Motor neuron (in vitro differentiated cells): Measurements from ENCODE around the gene DNAI2. TPM values are rescaled to one million over a fixed set of nuclear protein-coding genes. Genes with fewer than 3 reads are reported as not detected.
A peak's percentile ranks its signal among the peaks of the same experiment; 100 is the strongest.
"Not testable (repeated sequence)": the region's sequence is repeated elsewhere in the genome, so short reads cannot be mapped to it uniquely, and the experiment has no call there.

Experiments used
- ATAC-seq, 8 experiments: fragments of 200-7000 bp; cut with Tn5 transposase; replicated peaks in 6 of 8; 2 replicates each; pipeline ENCODE4 v1.8.0; 2021; ENCODE audit warnings: mild to moderate bottlenecking in 8 of 8, moderate library complexity in 8 of 8
- H3K27ac ChIP-seq, 2 donors: fragments of 250-450 bp; sonication (Bioruptor Pico); 2 replicates each; pipeline ENCODE4 v1.9.0; 2021; ENCODE audit warnings: antibody characterized with exemption in 2 of 2, mild to moderate bottlenecking in 2 of 2, moderate library complexity in 1 of 2
- H3K4me1 ChIP-seq, 2 donors: fragments of 250-450 bp; sonication (Bioruptor Pico); replicated peaks in 1 of 2; 2 replicates each; pipeline ENCODE4 v1.6.1; 2021; ENCODE audit warnings: antibody characterized with exemption in 2 of 2, mild to moderate bottlenecking in 2 of 2, moderate library complexity in 1 of 2
- H3K4me3 ChIP-seq, 5 donors: fragments of 250-450 bp; sonication (Bioruptor Pico); 2 replicates each; pipeline ENCODE4 v1.9.0; 2021; ENCODE audit warnings: antibody characterized with exemption in 5 of 5, mild to moderate bottlenecking in 5 of 5, moderate library complexity in 4 of 5
- WGBS, 10 experiments: fragments of 450-650 bp; shearing (Covaris generic); methylation state at CpG; one replicate each; pipeline ENCODE4 v1.0.0; 2022; 5-methylcytosine and 5-hydroxymethylcytosine counted together
- in situ Hi-C, 9 experiments: fragments of 400-800 bp; cut with MboI; loops; one replicate each; pipeline ENCODE4 v1.15.0; 2021; ENCODE audit warnings: low sequenced_read_pairs in 9 of 9, low pct_unique_long_range_greater_than_20kb in 2 of 9; ENCODE audit not compliant: unreplicated experiment in 9 of 9
- total RNA-seq, 8 experiments: library from RNA; unstranded; fragments of 300-600 nt; gene quantifications; 2 replicates each; pipeline versions ENCODE4 v1.2.3 to v1.2.4, GENCODE V29; 2022

The DNAI2 gene
- total RNA-seq, 8 experiments from 2014 or later: 0.23 to 1.9 (median 0.36) TPM; not detected in 4

DNA sequence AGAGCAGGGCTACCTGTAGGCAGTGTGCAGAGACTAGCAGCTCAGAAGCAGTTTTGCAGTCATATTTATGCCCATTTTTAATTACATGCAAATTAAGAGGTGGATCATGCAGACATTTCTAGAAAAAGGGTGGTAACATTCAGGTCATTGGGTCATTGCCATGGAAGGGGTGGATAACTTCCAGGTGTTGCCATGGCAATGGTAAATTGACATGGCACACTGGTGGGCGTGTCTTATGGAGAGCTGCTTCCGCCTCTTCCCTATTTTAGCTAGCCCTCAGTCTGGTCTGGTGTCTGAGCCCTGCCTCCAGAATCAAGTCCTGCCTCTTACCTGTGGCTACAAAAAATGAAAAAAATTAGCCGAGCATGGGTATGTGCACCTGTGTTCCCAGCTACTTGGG is 2.8 kb upstream of the DNAI2 start:
- WGBS, 10 experiments: 31 to 100% (median 80%) methylated on average over 1 to 2 of the region's 3 CpGs; no CpG with 5 or more reads in 6 of the 10 experiments
- ATAC-seq: peak in 3 of 8 experiments; percentile 36 to 87 (median 40)
- in situ Hi-C loops: no loop called here
- Histone ChIP-seq H3K4me1 (peaks cover 35 to 43% of the 10 kb centered on the region in 2 donors), H3K4me3 (no peak overlapping the region), H3K27ac (no peak overlapping the region)

- no peak overlapping the region for H3K4me3 ChIP-seq
- no peak overlapping the region for H3K27ac ChIP-seq
Observed at GRCh38 chr17:74271901-74272561, 2.0 kb upstream of the DNAI2 start.

DNA sequence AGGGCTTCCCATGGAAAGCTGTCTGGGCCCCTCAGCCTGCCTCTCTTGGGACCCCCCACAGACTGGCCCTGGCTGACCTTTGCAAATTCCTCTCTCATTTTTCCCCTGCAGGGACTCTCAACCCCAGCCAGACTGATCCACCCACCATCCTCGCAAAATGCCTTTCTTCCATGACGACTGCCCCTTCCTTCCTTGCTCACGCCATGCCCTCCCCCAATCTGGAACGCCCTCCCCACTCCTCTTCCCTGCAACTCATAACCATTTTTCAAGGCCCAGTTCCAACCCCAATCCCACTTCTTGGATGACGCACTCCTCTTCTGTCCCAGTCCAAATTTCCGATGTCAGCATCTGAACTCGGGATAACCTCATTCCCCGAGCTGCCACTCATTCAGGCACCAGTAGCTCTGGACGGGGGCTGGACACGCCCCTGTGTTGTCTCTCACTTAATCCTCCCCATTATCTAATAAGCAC is 1.3 kb upstream of the DNAI2 start:
- peaks cover 43 to 56% of the 10 kb centered on the region in 2 donors for H3K4me1 ChIP-seq
- ATAC-seq: peak in 1 of 8 experiments; percentile 21
- H3K27ac ChIP-seq: no peak overlapping the region
- H3K4me3 ChIP-seq: no peak overlapping the region
- 67 to 93% (median 80%) methylated on average over 1 to 8 of the region's 10 CpGs; no CpG with 5 or more reads in 5 of the 10 experiments for WGBS, 10 experiments
- in situ Hi-C loops: no loop called here

More at GRCh38 chr17:74271901-74272561, 2.0 kb upstream of the DNAI2 start:
- in situ Hi-C loops: no loop called here
- ATAC-seq: no peak
- 33 to 100% (median 64%) methylated on average over 1 to 5 of the region's 13 CpGs; no CpG with 5 or more reads in 6 of the 10 experiments for WGBS, 10 experiments
- peaks cover 42 to 51% of the 10 kb centered on the region in 2 donors for H3K4me1 ChIP-seq

GRCh38 chr17:74274709-74275340 is 791 bp downstream of the DNAI2 start:
- no peak for ATAC-seq
- Histone ChIP-seq H3K4me1 (peaks cover 43 to 56% of the 10 kb centered on the region in 2 donors), H3K4me3 (no peak overlapping the region), H3K27ac (no peak overlapping the region)
- in situ Hi-C loops: no loop called here
- WGBS, 10 experiments: 60 to 100% (median 80%) methylated on average over 1 to 13 of the region's 14 CpGs

GRCh38 chr17:74276051-74276476 is 2.0 kb downstream of the DNAI2 start:
- in situ Hi-C loops: no loop called here
- no peak for ATAC-seq
- Histone ChIP-seq H3K4me3 (no peak overlapping the region), H3K27ac (peak overlapping the region in 1 of 2 donors; percentile 4), H3K4me1 (peaks cover 43 to 55% of the 10 kb centered on the region in 2 donors)
- 3 to 76% (median 63%) methylated on average over 5 to 9 of the region's 12 CpGs; no CpG with 5 or more reads in 5 of the 10 experiments for WGBS, 10 experiments

DNA sequence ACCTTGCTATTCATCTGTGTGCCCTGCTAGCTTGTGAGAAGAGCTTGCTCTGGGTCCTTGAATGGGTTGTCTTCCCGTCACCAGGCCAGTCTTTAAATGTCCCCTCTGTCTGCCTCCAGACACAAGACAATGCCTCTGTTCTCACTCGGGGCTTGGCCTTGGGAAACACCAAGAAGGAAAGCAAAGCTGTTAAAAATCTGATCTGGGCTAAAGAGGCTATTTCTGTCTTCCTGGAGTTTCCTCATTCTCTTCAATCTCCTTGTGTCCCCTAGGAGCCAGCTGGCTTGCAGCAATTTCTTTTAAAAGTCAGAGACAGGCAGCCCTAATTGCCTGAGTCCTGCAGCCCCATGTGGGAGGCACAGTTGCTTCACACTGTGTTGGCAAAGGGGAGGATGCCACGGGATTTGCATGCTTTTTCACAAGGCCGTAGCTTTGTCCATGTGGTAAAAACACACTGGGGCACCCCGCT is 2.5 kb downstream of the DNAI2 start:
- Histone ChIP-seq H3K4me3 (no peak overlapping the region), H3K4me1 (peaks cover 38 to 50% of the 10 kb centered on the region in 2 donors), H3K27ac (peak overlapping the region; percentile 4 to 32)
- WGBS, 10 experiments: 0 to 31% (median 20%) methylated on average over 1 to 2 of the region's 5 CpGs; no CpG with 5 or more reads in 3 of the 10 experiments
- in situ Hi-C loops: no loop called here
- ATAC-seq: peak in 3 of 8 experiments; percentile 18 to 72 (median 56)

DNA sequence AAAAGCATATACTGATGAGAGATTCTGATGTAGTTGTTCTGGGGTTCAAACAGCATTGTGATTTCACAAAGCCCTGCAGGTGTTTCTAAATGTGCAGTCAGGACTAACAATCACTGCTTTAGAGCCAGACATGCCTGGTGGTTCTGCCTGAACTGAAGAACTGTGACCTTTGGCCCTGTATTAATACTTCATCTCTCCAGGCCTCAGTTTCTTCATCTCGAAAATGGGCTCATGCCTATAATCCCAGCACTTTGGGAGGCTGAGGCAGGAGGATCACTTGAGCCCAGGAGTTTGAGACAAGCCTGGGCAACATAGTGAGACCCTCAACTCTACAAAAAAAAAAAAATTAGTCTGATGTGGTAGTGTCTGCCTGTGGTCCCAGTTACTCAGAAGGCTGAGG is 3.9 kb downstream of the DNAI2 start:
- Histone ChIP-seq H3K27ac (no peak overlapping the region), H3K4me1 (peaks cover 25 to 36% of the 10 kb centered on the region in 2 donors), H3K4me3 (no peak overlapping the region)
- in situ Hi-C loops: no loop called here
- WGBS, 10 experiments: 0 to 57% methylated on average over 1 of the region's 1 CpG; no CpG with 5 or more reads in 8 of the 10 experiments
- ATAC-seq: no peak

DNA sequence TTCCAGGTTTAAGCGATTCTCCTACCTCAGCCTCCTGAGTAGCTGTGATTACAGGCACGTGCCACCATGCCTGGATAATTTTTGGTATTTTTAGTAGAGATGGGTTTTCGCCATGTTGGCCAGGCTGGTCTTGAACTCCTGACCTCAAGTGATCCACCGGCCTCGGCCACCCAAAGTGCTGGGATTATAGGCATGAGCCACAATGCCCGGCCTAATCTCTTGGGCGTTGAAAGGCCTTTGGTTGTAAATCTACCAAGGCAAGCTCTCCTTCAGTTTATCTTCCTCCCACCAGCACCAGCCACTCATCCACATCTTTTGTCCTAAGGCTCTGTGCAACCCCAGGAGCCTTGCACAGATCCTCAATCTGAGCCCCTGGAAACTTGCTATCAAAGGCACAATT is 5.6 kb downstream of the DNAI2 start:
- H3K4me1 ChIP-seq: peaks cover 18 to 20% of the 10 kb centered on the region in 2 donors
- in situ Hi-C loops, ATAC-seq, H3K4me3 ChIP-seq, H3K27ac ChIP-seq: not testable (repeated sequence)
- 97 to 100% (median 100%) methylated on average over 1 to 4 of the region's 7 CpGs; no CpG with 5 or more reads in 7 of the 10 experiments for WGBS, 10 experiments

GRCh38 chr17:74280093-74280513 is 6.1 kb downstream of the DNAI2 start:
- in situ Hi-C loops: no loop called here
- 40 to 100% (median 83%) methylated on average over 1 to 2 of the region's 9 CpGs; no CpG with 5 or more reads in 4 of the 10 experiments for WGBS, 10 experiments
- Histone ChIP-seq H3K27ac (no peak overlapping the region), H3K4me1 (peaks cover 18 to 23% of the 10 kb centered on the region in 2 donors), H3K4me3 (no peak overlapping the region)
- peak in 2 of 8 experiments; percentile 86 to 89 for ATAC-seq

- H3K4me1 ChIP-seq: peaks cover 12 to 13% of the 10 kb centered on the region in 2 donors
- 80 to 100% (median 84%) methylated on average over 1 to 9 of the region's 20 CpGs; no CpG with 5 or more reads in 6 of the 10 experiments for WGBS, 10 experiments
- ATAC-seq: no peak
- no peak overlapping the region for H3K4me3 ChIP-seq
- no peak overlapping the region for H3K27ac ChIP-seq
- in situ Hi-C loops: no loop called here
Observed at GRCh38 chr17:74281799-74282198, 7.8 kb downstream of the DNAI2 start.

DNA sequence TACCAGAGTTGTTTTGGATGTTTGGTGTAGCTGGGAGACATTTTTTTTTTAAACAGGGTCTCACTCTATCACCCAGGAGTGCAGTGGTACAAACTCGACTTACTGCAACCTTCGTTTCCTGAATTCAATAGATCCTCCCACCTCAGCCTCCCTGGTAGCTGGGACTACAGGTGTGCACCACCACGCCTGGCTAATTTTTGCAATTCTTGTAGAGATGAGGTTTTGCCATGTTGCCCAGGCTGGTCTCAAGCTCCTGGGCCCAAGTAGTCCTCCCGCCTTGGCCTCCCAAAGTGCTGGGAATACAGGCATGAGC is 8.2 kb downstream of the DNAI2 start:
- H3K4me3 ChIP-seq, in situ Hi-C loops, ATAC-seq, H3K27ac ChIP-seq, H3K4me1 ChIP-seq: not testable (repeated sequence)
- 13 to 100% (median 71%) methylated on average over 2 to 3 of the region's 4 CpGs; no CpG with 5 or more reads in 6 of the 10 experiments for WGBS, 10 experiments

GRCh38 chr17:74282587-74283370 is 8.7 kb downstream of the DNAI2 start:
- Histone ChIP-seq H3K4me1 (peaks cover 6 to 9% of the 10 kb centered on the region in 2 donors), H3K27ac (no peak overlapping the region), H3K4me3 (no peak overlapping the region)
- in situ Hi-C loops: no loop called here
- 17 to 92% (median 71%) methylated on average over 2 to 7 of the region's 9 CpGs; no CpG with 5 or more reads in 2 of the 10 experiments for WGBS, 10 experiments
- peak in 1 of 8 experiments; percentile 31 for ATAC-seq

DNA sequence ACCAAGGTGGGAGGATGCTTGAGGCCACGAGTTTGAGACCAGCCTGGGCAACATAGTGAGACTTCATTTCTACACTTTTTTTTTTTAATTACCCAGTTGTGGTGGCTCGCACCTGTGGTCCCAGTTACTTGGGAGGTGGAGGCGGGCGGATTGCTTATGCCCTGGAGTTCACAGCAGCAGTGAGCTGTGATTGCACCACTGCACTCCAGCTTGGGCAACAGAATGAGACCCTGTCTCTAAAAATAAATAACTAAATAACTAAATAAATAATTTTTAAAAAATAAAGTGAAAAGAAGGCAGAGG is 9.3 kb downstream of the DNAI2 start:
- 0 to 100% (median 86%) methylated on average over 1 to 4 of the region's 4 CpGs; no CpG with 5 or more reads in 1 of the 10 experiments for WGBS, 10 experiments
- Histone ChIP-seq H3K4me3 (no peak overlapping the region), H3K4me1 (peaks cover 6 to 9% of the 10 kb centered on the region in 2 donors), H3K27ac (no peak overlapping the region)
- no peak for ATAC-seq
- in situ Hi-C loops: no loop called here
